Chondrocyte (in vitro differentiated cells): ENCODE data around the gene CDC37L1. TPM values are rescaled to one million over a fixed set of nuclear protein-coding genes. Genes with fewer than 3 reads are reported as not detected.

Experiments used
- DNase-seq: peaks from one replicate; pipeline ENCODE4 v3.0.0; 2021; ENCODE audit warnings: mixed read lengths, low spot score
- H3K27ac Mint-ChIP-seq: one replicate; pipeline ENCODE4 v1.8.0; 2021; ENCODE audit warnings: mild to moderate bottlenecking, moderate library complexity, mixed read lengths; ENCODE audit not compliant: unreplicated experiment
- H3K27me3 Mint-ChIP-seq: 2 replicates; pipeline ENCODE4 v1.8.0; 2021; ENCODE audit warnings: low read depth, mixed read lengths
- H3K36me3 Mint-ChIP-seq: 2 replicates; pipeline ENCODE4 v1.8.0; 2021; ENCODE audit warnings: low read depth, mixed read lengths
- H3K4me1 Mint-ChIP-seq: 2 replicates; pipeline ENCODE4 v1.8.0; 2021; ENCODE audit warnings: low read depth, mild to moderate bottlenecking, mixed read lengths
- H3K4me3 Mint-ChIP-seq: one replicate; pipeline ENCODE4 v1.8.0; 2021; ENCODE audit warnings: mild to moderate bottlenecking, moderate library complexity, mixed read lengths; ENCODE audit not compliant: unreplicated experiment
- H3K9me3 Mint-ChIP-seq: 2 replicates; pipeline ENCODE4 v1.8.0; 2021; ENCODE audit warnings: low read depth, mixed read lengths
- total RNA-seq: library from RNA; stranded (reverse); gene quantifications from 3 replicates; pipeline ENCODE4 v1.2.1, GENCODE V29; 2021
- TF ChIP-seq, protein P1 (sequence below): fragments of 200-600 bp; sonication (generic); IDR thresholded peaks from 2 replicates; pipeline ENCODE4 v1.5.0; 2021; ENCODE audit warnings: antibody characterized with exemption, mild to moderate bottlenecking, moderate library complexity

CDC37L1 gene
- total RNA-seq, 1 donor from 2014 or later = 17.0 TPM

DNA sequence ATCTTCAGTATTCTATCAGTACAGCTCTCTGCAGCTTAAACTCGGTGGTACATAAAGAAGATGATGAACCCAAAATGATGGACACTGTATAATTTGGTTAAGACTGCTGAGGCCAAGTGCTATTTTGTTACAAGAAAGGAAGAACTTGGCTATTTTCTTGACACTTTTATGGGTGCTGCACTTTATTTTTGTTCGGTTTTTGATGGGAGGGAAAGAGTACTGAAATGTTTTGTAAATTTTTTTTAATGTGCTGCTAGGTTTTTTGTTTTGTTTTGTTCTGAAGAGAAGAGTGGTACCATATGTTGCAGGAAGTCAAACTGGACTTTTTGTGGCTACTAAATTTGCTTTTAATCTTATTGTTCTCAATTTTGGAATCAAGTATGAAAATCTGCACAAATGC lies 26.7 kb downstream of the CDC37L1 start:
- H3K4me3 Mint-ChIP-seq = no peak overlapping the region
- TF ChIP-seq, protein P1, sequence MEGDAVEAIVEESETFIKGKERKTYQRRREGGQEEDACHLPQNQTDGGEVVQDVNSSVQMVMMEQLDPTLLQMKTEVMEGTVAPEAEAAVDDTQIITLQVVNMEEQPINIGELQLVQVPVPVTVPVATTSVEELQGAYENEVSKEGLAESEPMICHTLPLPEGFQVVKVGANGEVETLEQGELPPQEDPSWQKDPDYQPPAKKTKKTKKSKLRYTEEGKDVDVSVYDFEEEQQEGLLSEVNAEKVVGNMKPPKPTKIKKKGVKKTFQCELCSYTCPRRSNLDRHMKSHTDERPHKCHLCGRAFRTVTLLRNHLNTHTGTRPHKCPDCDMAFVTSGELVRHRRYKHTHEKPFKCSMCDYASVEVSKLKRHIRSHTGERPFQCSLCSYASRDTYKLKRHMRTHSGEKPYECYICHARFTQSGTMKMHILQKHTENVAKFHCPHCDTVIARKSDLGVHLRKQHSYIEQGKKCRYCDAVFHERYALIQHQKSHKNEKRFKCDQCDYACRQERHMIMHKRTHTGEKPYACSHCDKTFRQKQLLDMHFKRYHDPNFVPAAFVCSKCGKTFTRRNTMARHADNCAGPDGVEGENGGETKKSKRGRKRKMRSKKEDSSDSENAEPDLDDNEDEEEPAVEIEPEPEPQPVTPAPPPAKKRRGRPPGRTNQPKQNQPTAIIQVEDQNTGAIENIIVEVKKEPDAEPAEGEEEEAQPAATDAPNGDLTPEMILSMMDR = no peak
- H3K36me3 Mint-ChIP-seq = peaks cover 15% of the 10 kb centered on the region
- no peaks in the 10 kb centered on the region for H3K4me1 Mint-ChIP-seq
- no peaks in the 10 kb centered on the region for H3K9me3 Mint-ChIP-seq
- H3K27ac Mint-ChIP-seq = no peak overlapping the region
- no peaks in the 10 kb centered on the region for H3K27me3 Mint-ChIP-seq
- no peak for DNase-seq

DNA sequence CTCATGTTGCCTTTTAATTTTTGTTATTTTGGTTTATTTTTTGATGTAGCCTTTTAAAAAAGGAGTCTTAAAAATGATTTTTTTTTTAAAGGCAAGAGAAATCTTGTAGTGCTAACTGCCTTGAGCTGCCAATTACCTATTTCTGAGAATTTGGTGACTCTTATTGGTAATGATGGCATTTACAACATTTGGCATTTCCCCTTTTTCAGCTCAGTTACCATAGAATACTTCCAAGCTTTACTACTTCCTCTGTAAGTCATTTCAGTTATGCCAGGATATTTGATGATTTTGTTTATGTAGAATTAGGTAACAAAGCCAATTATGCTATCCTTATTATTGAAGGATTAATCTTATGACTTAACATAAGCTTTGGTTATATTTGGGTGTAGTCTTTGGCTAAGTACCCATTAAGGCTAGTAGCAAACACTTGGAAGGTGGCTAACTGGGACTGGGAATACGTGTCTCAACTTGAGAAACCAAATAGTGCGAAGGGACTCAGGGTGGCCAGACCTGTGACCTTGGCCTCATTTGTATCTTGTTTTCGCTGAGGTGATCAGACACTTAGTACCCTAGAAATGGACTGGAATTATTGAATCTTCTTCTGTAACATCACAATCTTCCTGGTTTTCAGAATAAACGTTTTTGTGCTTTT lies 27.7 kb downstream of the CDC37L1 start:
- Mint-ChIP-seq H3K27ac (no peak overlapping the region), H3K27me3 (no peaks in the 10 kb centered on the region)
- TF ChIP-seq, protein P1 = no peak

DNA sequence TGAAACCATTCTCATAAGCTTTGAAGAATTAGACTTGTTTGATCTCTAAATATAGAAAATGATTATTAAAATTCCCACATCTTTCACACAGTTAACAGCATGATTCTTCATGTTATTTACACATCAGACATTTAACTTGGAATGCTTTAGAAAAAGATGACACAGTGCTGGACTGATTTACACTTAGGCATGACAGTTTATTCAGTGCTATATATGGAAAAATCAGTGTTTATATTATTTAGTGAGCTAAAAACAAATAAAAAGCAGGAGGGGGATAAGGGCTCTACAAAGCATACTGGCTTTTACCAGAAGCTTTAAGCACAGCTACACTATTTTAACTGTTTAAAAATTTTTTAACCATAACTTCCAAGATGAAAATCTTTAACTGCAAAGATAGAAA lies 30.0 kb downstream of the CDC37L1 start:
- no peaks in the 10 kb centered on the region for H3K27me3 Mint-ChIP-seq
- no peak overlapping the region for H3K27ac Mint-ChIP-seq

More for the DNA sequence above, 27.7 kb downstream of the CDC37L1 start:
- Mint-ChIP-seq H3K4me1 (no peaks in the 10 kb centered on the region), H3K36me3 (peaks cover 11% of the 10 kb centered on the region), H3K9me3 (no peaks in the 10 kb centered on the region), H3K4me3 (no peak overlapping the region)
- no peak for DNase-seq

DNA sequence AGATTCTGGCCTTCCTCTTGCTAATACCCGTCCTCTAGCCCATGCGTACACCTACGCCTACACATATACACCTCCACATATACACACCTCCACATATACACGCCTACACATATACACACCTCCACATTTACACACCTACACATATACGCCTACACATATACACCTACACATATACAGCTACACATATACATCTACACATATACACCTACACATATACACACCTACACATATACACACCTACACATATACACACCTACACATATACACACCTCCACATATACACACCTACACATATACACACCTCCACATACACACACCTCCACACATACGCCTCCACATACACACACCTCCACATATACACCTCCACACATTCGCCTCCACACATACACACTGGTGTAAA lies 34.5 kb downstream of the CDC37L1 start:
- Mint-ChIP-seq H3K36me3 (peaks cover 17% of the 10 kb centered on the region), H3K27ac (no peak overlapping the region), H3K4me1 (no peaks in the 10 kb centered on the region), H3K9me3 (no peaks in the 10 kb centered on the region), H3K27me3 (no peaks in the 10 kb centered on the region), H3K4me3 (no peak overlapping the region)
- no peak for DNase-seq
- TF ChIP-seq, protein P1 = no peak

More for the DNA sequence above, 30.0 kb downstream of the CDC37L1 start:
- Mint-ChIP-seq H3K4me1 (no peaks in the 10 kb centered on the region), H3K36me3 (peaks cover 6% of the 10 kb centered on the region), H3K9me3 (no peaks in the 10 kb centered on the region), H3K4me3 (no peak overlapping the region)
- TF ChIP-seq, protein P1 = no peak
- DNase-seq = no peak

DNA sequence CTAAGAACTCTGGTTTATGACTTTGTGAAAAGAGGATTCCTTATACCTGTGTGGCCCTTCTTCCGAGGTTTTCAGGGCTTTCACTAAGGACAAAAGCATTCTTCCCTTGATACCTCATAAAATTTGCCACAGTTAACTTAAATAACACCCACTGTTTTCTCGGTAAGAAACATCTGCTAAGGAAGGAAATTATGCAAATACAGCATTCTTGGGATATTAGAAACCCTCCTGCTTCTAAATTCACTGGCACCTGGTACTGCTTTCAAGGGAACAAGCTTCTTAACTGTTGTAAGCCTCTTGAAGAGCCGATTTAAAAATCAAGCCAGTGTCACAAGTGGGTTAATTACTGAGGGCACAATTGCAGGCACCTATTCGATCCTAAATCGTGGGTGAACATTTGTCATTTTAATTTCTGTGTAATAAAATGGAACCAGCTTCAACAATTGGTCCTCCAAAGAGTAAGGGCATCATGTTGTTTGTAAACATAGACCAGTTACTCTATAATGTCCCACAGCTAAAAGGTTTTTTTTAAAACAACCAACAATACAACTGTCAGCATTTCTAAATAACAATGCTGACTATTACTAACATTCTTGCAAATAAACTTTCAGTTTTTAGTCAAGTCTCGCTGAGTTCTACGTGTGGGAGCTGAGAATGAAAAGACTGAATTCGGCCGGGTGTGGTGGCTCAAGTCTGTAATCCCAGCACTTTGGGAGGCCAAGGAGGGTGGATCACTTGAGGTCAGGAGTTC lies 35.1 kb downstream of the CDC37L1 start:
- Mint-ChIP-seq H3K4me3 (no peak overlapping the region), H3K27ac (no peak overlapping the region), H3K27me3 (no peaks in the 10 kb centered on the region), H3K9me3 (no peaks in the 10 kb centered on the region), H3K36me3 (peaks cover 21% of the 10 kb centered on the region), H3K4me1 (no peaks in the 10 kb centered on the region)
- DNase-seq = no peak
- TF ChIP-seq, protein P1 = no peak
